IMR-90 (cell line): ENCODE measurements around the gene ALDH5A1. TPM values are rescaled to one million over a fixed set of nuclear protein-coding genes. Genes with fewer than 3 reads are reported as not detected.

Experiments
- ATAC-seq: fragments of 200-7000 bp; cut with Tn5 transposase; 2 replicates; pipeline ENCODE4 v1.9.1; 2020; ENCODE audit warnings: low read depth, mild to moderate bottlenecking, moderate library complexity
- BruUV-seq: library from RNA; stranded (reverse); fragments of 400-500 nt; replicated peaks from 2 replicates; lab custom pipeline; 2021; lab: Mats Ljungman, UMichigan
- CTCF ChIA-PET: fragments of 300-600 bp; formaldehyde crosslinking; extraction: SDS; loops from one replicate; lab custom pipeline; 2021; ENCODE audit warnings: antibody characterized with exemption; lab: Yijun Ruan, JAX
- POLR2A ChIA-PET: fragments of 300-600 bp; sonication (Branson Sonifier 250); formaldehyde crosslinking; loops from one replicate; lab custom pipeline; 2022; ENCODE audit warnings: antibody characterized with exemption; ENCODE audit not compliant: unreplicated experiment; lab: Charles Lee
- DNase-seq: peaks from one replicate; pipeline ENCODE4 v3.0.0; 2013
- H2AFZ ChIP-seq: replicated peaks from 2 replicates; pipeline ENCODE3; 2013; ENCODE audit warnings: low read length, mild to moderate bottlenecking; ENCODE audit not compliant: poor library complexity
- H2AK5ac ChIP-seq: 2 replicates; pipeline ENCODE4 v1.6.1; 2013; ENCODE audit warnings: low read depth, low read length, inconsistent platforms
- H2AK9ac ChIP-seq: replicated peaks from 2 replicates; pipeline ENCODE3; 2013; ENCODE audit warnings: mild to moderate bottlenecking, low read depth, low read length, moderate library complexity; ENCODE audit not compliant: poor library complexity
- H2BK120ac ChIP-seq: 2 replicates; pipeline ENCODE4 v1.6.1; 2013; ENCODE audit warnings: low read depth, low read length, inconsistent platforms
- H2BK15ac ChIP-seq: 3 replicates; pipeline ENCODE4 v1.6.1; 2013; ENCODE audit warnings: low read depth, low read length, inconsistent platforms
- H2BK20ac ChIP-seq: 2 replicates; pipeline ENCODE4 v1.6.1; 2013; ENCODE audit warnings: low read depth, mild to moderate bottlenecking, inconsistent platforms, low read length, moderate library complexity
- H2BK5ac ChIP-seq: 2 replicates; pipeline ENCODE4 v1.6.1; 2013; ENCODE audit warnings: mild to moderate bottlenecking, low read depth, low read length, inconsistent platforms; ENCODE audit not compliant: poor library complexity, severe bottlenecking
- H3K14ac ChIP-seq: replicated peaks from 2 replicates; pipeline ENCODE4 v1.6.1; 2013; ENCODE audit warnings: low read depth, low read length, inconsistent platforms
- H3K18ac ChIP-seq: 2 replicates; pipeline ENCODE4 v1.6.1; 2013; ENCODE audit warnings: low read depth, low read length, control low read depth
- H3K23ac ChIP-seq: 2 replicates; pipeline ENCODE4 v1.6.1; 2013; ENCODE audit warnings: low read depth, low read length, inconsistent platforms
- H3K27ac ChIP-seq: 2 replicates; pipeline ENCODE4 v1.5.1; 2013; ENCODE audit warnings: mild to moderate bottlenecking, control low read depth, low read length; ENCODE audit not compliant: insufficient read depth
- H3K27me3 ChIP-seq: 2 replicates; pipeline ENCODE4 v1.6.1; 2013; ENCODE audit warnings: low read length; ENCODE audit not compliant: control insufficient read depth, insufficient read depth
- H3K36me3 ChIP-seq: 2 replicates; pipeline ENCODE4 v1.6.1; 2013; ENCODE audit warnings: low read length, mixed read lengths; ENCODE audit not compliant: control insufficient read depth, insufficient read depth
- H3K4ac ChIP-seq: 2 replicates; pipeline ENCODE4 v1.6.1; 2013; ENCODE audit warnings: low read depth, low read length, inconsistent platforms
- H3K4me1 ChIP-seq: 2 replicates; pipeline ENCODE4 v1.6.1; 2013; ENCODE audit warnings: low read length, mixed read lengths; ENCODE audit not compliant: control insufficient read depth, insufficient read depth
- H3K4me2 ChIP-seq: 2 replicates; pipeline ENCODE4 v1.6.1; 2013; ENCODE audit warnings: low read depth, mild to moderate bottlenecking, control low read depth, low read length, moderate library complexity
- H3K4me3 ChIP-seq: 2 replicates; pipeline ENCODE4 v1.5.1; 2013; ENCODE audit warnings: low read depth, mild to moderate bottlenecking, control low read depth, low read length, moderate library complexity; ENCODE audit not compliant: insufficient read depth
- H3K56ac ChIP-seq: 2 replicates; pipeline ENCODE4 v1.6.1; 2013; ENCODE audit warnings: low read length, inconsistent platforms; ENCODE audit not compliant: insufficient read depth; ENCODE audit errors: extremely low read depth
- H3K79me1 ChIP-seq, 2 experiments: 2 replicates each; pipeline ENCODE4 v1.6.1; 2013; ENCODE audit warnings: low read length in 2 of 2, inconsistent platforms in 1 of 2, low read depth in 1 of 2
- H3K9ac ChIP-seq: 2 replicates; pipeline ENCODE4 v1.6.1; 2013; ENCODE audit warnings: low read depth, low read length, control low read depth
- H3K9me1 ChIP-seq: 2 replicates; pipeline ENCODE4 v1.6.1; 2013; ENCODE audit warnings: low read length, inconsistent platforms; ENCODE audit not compliant: insufficient read depth
- H3K9me3 ChIP-seq: 2 replicates; pipeline ENCODE4 v1.6.1; 2013; ENCODE audit warnings: low read length; ENCODE audit not compliant: control insufficient read depth, insufficient read depth
- H4K20me1 ChIP-seq: 2 replicates; pipeline ENCODE4 v1.6.1; 2013; ENCODE audit warnings: low read length, inconsistent platforms; ENCODE audit not compliant: insufficient read depth
- H4K5ac ChIP-seq: 2 replicates; pipeline ENCODE4 v1.6.1; 2013; ENCODE audit warnings: mild to moderate bottlenecking, low read depth, low read length, control low read depth
- H4K8ac ChIP-seq, 2 experiments: 2 replicates each; pipeline ENCODE4 v1.6.1; 2013; ENCODE audit warnings: low read depth in 2 of 2, low read length in 2 of 2, control low read depth in 1 of 2, inconsistent platforms in 1 of 2
- H4K91ac ChIP-seq: 2 replicates; pipeline ENCODE4 v1.6.1; 2013; ENCODE audit warnings: low read depth, low read length, inconsistent platforms; ENCODE audit not compliant: insufficient read depth
- BHLHE40 ChIP-seq: fragments of 150-350 bp; IDR thresholded peaks from 2 replicates; pipeline ENCODE4 v1.6.1; 2016; ENCODE audit warnings: mild to moderate bottlenecking, low read depth, low read length
- CEBPB ChIP-seq: IDR thresholded peaks from 2 replicates; pipeline ENCODE4 v1.6.1; 2012; ENCODE audit warnings: low read depth, low read length, improper control_type of control experiment
- CHD1 ChIP-seq: IDR thresholded peaks from 2 replicates; pipeline ENCODE4 v1.6.1; 2012; ENCODE audit warnings: low read depth, low read length, improper control_type of control experiment
- ELK1 ChIP-seq: fragments of 150-350 bp; IDR thresholded peaks from 2 replicates; pipeline ENCODE4 v1.6.1; 2016; ENCODE audit warnings: low read depth, mild to moderate bottlenecking, low read length, moderate library complexity, borderline replicate concordance
- MAZ ChIP-seq: IDR thresholded peaks from 2 replicates; pipeline ENCODE4 v1.6.1; 2012; ENCODE audit warnings: low read depth, mild to moderate bottlenecking, low read length, improper control_type of control experiment, moderate library complexity, borderline replicate concordance
- MXI1 ChIP-seq: IDR thresholded peaks from 2 replicates; pipeline ENCODE4 v1.6.1; 2012; ENCODE audit warnings: low read depth, mild to moderate bottlenecking, low read length, moderate library complexity, borderline replicate concordance
- NFE2L2 ChIP-seq: fragments of 150-350 bp; IDR thresholded peaks from 2 replicates; pipeline ENCODE4 v1.6.1; 2016; ENCODE audit warnings: low read depth, mild to moderate bottlenecking, low read length
- POLR2A ChIP-seq: IDR thresholded peaks from 2 replicates; pipeline ENCODE4 v1.6.1; 2012; ENCODE audit warnings: mild to moderate bottlenecking, low read depth, low read length
- RCOR1 ChIP-seq: IDR thresholded peaks from 2 replicates; pipeline ENCODE4 v1.6.1; 2012; ENCODE audit warnings: mild to moderate bottlenecking, low read length, improper control_type of control experiment; ENCODE audit not compliant: insufficient replicate concordance
- RFX5 ChIP-seq: IDR thresholded peaks from 2 replicates; pipeline ENCODE4 v1.8.0; 2012; ENCODE audit warnings: low read depth, mild to moderate bottlenecking, low read length, moderate library complexity
- SMC3 ChIP-seq: fragments of 150-350 bp; IDR thresholded peaks from 2 replicates; pipeline ENCODE4 v1.6.1; 2016; ENCODE audit warnings: low read depth, mild to moderate bottlenecking, antibody characterized with exemption, low read length, moderate library complexity
- USF2 ChIP-seq: fragments of 150-350 bp; IDR thresholded peaks from 2 replicates; pipeline ENCODE4 v1.6.1; 2017; ENCODE audit warnings: mild to moderate bottlenecking, antibody characterized with exemption, low read length, low read depth
- WGBS, 2 experiments: methylation state at CpG; one replicate each; pipeline versions ENCODE4 v1.1.5 to v1.1.7; 2013; ENCODE audit warnings: missing lambda C conversion rate in 2 of 2; ENCODE audit not compliant: insufficient read length in 1 of 2; ENCODE audit errors: extremely low coverage in 2 of 2; 5-methylcytosine and 5-hydroxymethylcytosine counted together
- dilution Hi-C: fragments of 300-500 bp; cut with HindIII; formaldehyde crosslinking; loops from one replicate; pipeline ENCODE4 v1.14.3; 2018; ENCODE audit warnings: low sequenced_read_pairs; ENCODE audit not compliant: unreplicated experiment
- in situ Hi-C: fragments of 300-500 bp; cut with MboI; formaldehyde crosslinking; loops from 3 replicates; pipeline ENCODE4 v1.14.3; 2019; ENCODE audit warnings: low sequenced_read_pairs, inconsistent platforms, mixed read lengths
- intact Hi-C: fragments of 100-400 bp; cut with micrococcal nuclease; formaldehyde crosslinking; loops from 2 replicates; pipeline ENCODE4 v1.10.0; 2022
- polyA plus RNA-seq, 3 experiments: library from polyadenylated mRNA; depleted of rRNA; stranded (reverse); fragments of >200 nt; gene quantifications; 2 replicates each; pipeline ENCODE4 v1.2.3, GENCODE V29; 2012; ENCODE audit warnings: low replicate concordance in 1 of 3
- total RNA-seq: library from RNA; depleted of rRNA; stranded (reverse); fragments of >200 nt; gene quantifications from 2 replicates; pipeline ENCODE4 v1.2.3, GENCODE V29; 2012

ALDH5A1 gene
- total and polyA plus RNA-seq, 2 of the 4 experiments (the other 2 are of a cell fraction) = 0.36 to 0.48 TPM

DNA sequence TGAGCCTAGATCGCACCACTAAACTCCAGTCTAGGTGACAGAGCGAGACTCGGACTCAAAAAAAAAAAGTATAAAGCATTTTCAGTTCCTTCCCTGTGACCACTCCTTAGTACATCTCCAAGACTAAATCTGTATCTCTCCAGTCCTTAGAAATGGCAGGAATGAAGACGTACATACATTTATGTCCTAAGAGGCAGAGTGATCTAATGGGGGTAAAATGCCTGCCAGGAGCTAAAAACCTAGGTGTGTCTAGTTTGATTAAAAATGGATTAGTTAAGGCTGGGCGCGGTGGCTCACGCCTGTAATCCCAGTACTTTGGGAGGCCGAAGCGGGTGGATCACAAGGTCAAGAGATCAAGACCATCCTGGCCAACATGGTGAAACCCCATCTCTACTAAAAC lies 70.4 kb downstream of the ALDH5A1 start:
- no peak overlapping the region for H3K14ac ChIP-seq
- H3K4me3 ChIP-seq = no peak overlapping the region
- H2AK9ac ChIP-seq = no peak overlapping the region
- no peak overlapping the region for H3K23ac ChIP-seq
- 100% methylated on average over 1 of the region's 9 CpGs; no CpG with 5 or more reads in 1 of the 2 experiments for WGBS, 2 experiments
- ChIA-PET CTCF (interaction anchor here (1.2 kb wide), 1 partner anchor 19 kb away, joined by 4 read pairs; no protein-coding TSS in a partner anchor), POLR2A (no interaction called here)
- H3K4me2 ChIP-seq = no peak overlapping the region
- no peak overlapping the region for H2AK5ac ChIP-seq
- no peak overlapping the region for H2BK120ac ChIP-seq
- H2BK20ac ChIP-seq = no peak overlapping the region
- TF ChIP-seq CHD1 (no peak), RCOR1 (no peak), NFE2L2 (no peak), CEBPB (no peak), BHLHE40 (no peak), MAZ (no peak), USF2 (no peak), MXI1 (no peak), ELK1 (no peak), RFX5 (no peak), POLR2A (no peak), SMC3 (no peak)
- BruUV-seq = no TSS peak
- H3K79me1 ChIP-seq = no peaks in the 10 kb centered on the region
- H4K20me1 ChIP-seq = no peaks in the 10 kb centered on the region
- H2BK15ac ChIP-seq = no peak overlapping the region
- H3K27ac ChIP-seq = no peak overlapping the region
- H3K18ac ChIP-seq = no peak overlapping the region
- H4K8ac ChIP-seq = no peak overlapping the region
- H3K9me3 ChIP-seq = no peaks in the 10 kb centered on the region
- H4K91ac ChIP-seq = no peak overlapping the region
- no peak overlapping the region for H4K5ac ChIP-seq
- DNase-seq (no peak), ATAC-seq (no peak)
- H3K4me1 ChIP-seq = no peaks in the 10 kb centered on the region
- peaks cover 13% of the 10 kb centered on the region for H3K27me3 ChIP-seq
- no peak overlapping the region for H2AFZ ChIP-seq
- dilution Hi-C loops = no loop called here
- no peak overlapping the region for H3K4ac ChIP-seq
- intact Hi-C loops = no loop called here
- no peak overlapping the region for H2BK5ac ChIP-seq
- in situ Hi-C loops = no loop called here
- H3K56ac ChIP-seq = no peak overlapping the region
- no peaks in the 10 kb centered on the region for H3K36me3 ChIP-seq
- no peak overlapping the region for H3K9ac ChIP-seq
- H3K9me1 ChIP-seq = no peaks in the 10 kb centered on the region
